ENCODE data around the gene BTBD8.

The BTBD8 gene

DNA sequence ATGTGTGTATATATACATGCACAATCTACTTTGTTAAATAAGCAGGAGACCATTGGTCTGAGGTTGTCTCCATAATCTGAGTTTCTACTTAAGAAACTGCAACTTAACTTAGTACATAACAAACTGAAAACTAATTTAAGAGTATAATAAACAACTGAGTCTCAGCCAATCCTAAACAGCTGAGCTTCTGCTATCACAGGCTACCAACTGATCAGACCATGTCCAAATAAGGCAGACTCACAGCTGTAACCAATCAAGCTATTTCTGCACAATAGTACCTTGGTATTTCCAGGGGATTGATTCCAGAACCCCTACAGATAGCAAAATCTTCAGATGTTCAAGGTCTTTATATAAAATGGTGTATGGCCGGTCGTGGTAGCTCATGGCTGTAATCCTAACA is 111.6 kb downstream of the BTBD8 start:
- Histone ChIP-seq H3K36me3 (ENCODE audit: control insufficient read depth, low read length) (no peaks in the 10 kb centered on the region), H3K9me3 (ENCODE audit: control insufficient read depth, insufficient read depth, low read length) (no peaks in the 10 kb centered on the region)
- TF ChIP-seq EZH2phosphoT487 (IDR thresholded peaks at IDR 0.05; ENCODE audit: borderline replicate concordance, low read length), result no peak
- TF ChIP-seq, protein P1, sequence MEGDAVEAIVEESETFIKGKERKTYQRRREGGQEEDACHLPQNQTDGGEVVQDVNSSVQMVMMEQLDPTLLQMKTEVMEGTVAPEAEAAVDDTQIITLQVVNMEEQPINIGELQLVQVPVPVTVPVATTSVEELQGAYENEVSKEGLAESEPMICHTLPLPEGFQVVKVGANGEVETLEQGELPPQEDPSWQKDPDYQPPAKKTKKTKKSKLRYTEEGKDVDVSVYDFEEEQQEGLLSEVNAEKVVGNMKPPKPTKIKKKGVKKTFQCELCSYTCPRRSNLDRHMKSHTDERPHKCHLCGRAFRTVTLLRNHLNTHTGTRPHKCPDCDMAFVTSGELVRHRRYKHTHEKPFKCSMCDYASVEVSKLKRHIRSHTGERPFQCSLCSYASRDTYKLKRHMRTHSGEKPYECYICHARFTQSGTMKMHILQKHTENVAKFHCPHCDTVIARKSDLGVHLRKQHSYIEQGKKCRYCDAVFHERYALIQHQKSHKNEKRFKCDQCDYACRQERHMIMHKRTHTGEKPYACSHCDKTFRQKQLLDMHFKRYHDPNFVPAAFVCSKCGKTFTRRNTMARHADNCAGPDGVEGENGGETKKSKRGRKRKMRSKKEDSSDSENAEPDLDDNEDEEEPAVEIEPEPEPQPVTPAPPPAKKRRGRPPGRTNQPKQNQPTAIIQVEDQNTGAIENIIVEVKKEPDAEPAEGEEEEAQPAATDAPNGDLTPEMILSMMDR (IDR thresholded peaks at IDR 0.05; ENCODE audit: low read depth, low read length, poor library complexity, severe bottlenecking), result no peak

DNA sequence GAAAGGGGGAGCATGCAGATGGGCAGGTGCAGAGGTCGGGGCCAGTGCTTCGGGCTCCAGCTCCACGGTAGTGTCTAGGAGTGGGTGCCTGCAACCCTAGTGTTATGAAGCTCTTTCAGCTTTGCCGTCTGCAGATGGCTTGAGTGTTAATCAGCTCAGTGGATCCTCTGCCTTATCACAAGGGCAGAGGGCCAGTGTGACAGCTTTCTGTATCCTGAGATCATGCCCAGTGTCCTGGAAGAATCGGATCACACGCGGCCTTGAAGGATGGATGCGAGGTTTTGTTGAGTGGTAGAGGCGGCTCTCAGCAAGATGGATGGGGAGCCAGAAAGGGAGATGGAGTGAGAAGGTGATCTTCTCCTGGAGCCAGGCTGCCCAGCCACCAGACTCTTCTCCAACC is 112.1 kb downstream of the BTBD8 start:
- Histone ChIP-seq H3K4me3 (ENCODE audit: low read length) (no peak overlapping the region), H4K20me1 (ENCODE audit: control insufficient read depth, insufficient read depth, low read depth, low read length) (no peaks in the 10 kb centered on the region), H3K4me2 (ENCODE audit: low read length) (no peak overlapping the region), H3F3A (ENCODE audit: control insufficient read depth, insufficient read depth) (no peaks in the 10 kb centered on the region), H3K4me1 (ENCODE audit: control insufficient read depth, low read length) (no peaks in the 10 kb centered on the region), H3K27me3 (ENCODE audit: control insufficient read depth, low read length) (no peaks in the 10 kb centered on the region), H3K79me2 (ENCODE audit: control insufficient read depth, low read length) (no peaks in the 10 kb centered on the region), H3K36me3 (ENCODE audit: control insufficient read depth, low read length) (no peaks in the 10 kb centered on the region), H3K9me2 (replicated peaks; ENCODE audit: control insufficient read depth, low read length) (no peaks in the 10 kb centered on the region), H3K9me3 (ENCODE audit: control insufficient read depth, insufficient read depth, low read length) (no peaks in the 10 kb centered on the region), H3K27ac (ENCODE audit: low read depth, low read length) (no peak overlapping the region)
- TF ChIP-seq, protein P1 (IDR thresholded peaks at IDR 0.05; ENCODE audit: low read depth, low read length, poor library complexity, severe bottlenecking), result no peak
- no peak for TF ChIP-seq EZH2phosphoT487 (IDR thresholded peaks at IDR 0.05; ENCODE audit: borderline replicate concordance, low read length)

More for the DNA sequence above, 111.6 kb downstream of the BTBD8 start:
- Histone ChIP-seq H3K27me3 (ENCODE audit: control insufficient read depth, low read length) (no peaks in the 10 kb centered on the region), H3K4me2 (ENCODE audit: low read length) (no peak overlapping the region), H3K79me2 (ENCODE audit: control insufficient read depth, low read length) (no peaks in the 10 kb centered on the region), H3K4me3 (ENCODE audit: low read length) (no peak overlapping the region), H3K4me1 (ENCODE audit: control insufficient read depth, low read length) (no peaks in the 10 kb centered on the region), H3K9me2 (replicated peaks; ENCODE audit: control insufficient read depth, low read length) (no peaks in the 10 kb centered on the region), H4K20me1 (ENCODE audit: control insufficient read depth, insufficient read depth, low read depth, low read length) (no peaks in the 10 kb centered on the region), H3F3A (ENCODE audit: control insufficient read depth, insufficient read depth) (no peaks in the 10 kb centered on the region), H3K27ac (ENCODE audit: low read depth, low read length) (no peak overlapping the region)

DNA sequence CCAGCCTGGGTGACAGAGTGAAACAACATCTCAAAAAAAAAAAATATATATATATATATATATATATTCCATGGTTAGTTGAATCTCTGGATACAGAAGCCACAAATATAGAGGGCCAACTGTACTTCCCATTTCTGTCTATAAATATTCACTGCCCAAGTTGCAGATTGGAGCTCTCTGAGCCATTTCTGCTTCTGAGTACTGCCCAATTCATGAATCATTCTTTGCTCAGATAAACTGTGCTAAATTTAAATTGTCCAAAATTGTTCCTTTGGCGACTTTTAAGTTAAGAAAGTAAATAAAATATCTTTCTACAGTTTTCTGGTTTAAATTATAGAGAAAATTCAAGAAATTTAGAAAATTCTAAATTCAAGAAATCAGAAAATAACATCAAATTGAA is 114.4 kb downstream of the BTBD8 start:
- no peaks in the 10 kb centered on the region for H4K20me1 ChIP-seq (ENCODE audit: control insufficient read depth, insufficient read depth, low read depth, low read length)
- no peaks in the 10 kb centered on the region for H3K9me3 ChIP-seq (ENCODE audit: control insufficient read depth, insufficient read depth, low read length)
- no peak overlapping the region for H3K4me2 ChIP-seq (ENCODE audit: low read length)
- H3K27ac ChIP-seq (ENCODE audit: low read depth, low read length), result no peak overlapping the region
- H3K4me3 ChIP-seq (ENCODE audit: low read length), result no peak overlapping the region
- no peaks in the 10 kb centered on the region for H3K4me1 ChIP-seq (ENCODE audit: control insufficient read depth, low read length)
- no peaks in the 10 kb centered on the region for H3K9me2 ChIP-seq (replicated peaks; ENCODE audit: control insufficient read depth, low read length)
- no peaks in the 10 kb centered on the region for H3K27me3 ChIP-seq (ENCODE audit: control insufficient read depth, low read length)
- no peaks in the 10 kb centered on the region for H3F3A ChIP-seq (ENCODE audit: control insufficient read depth, insufficient read depth)
- TF ChIP-seq, protein P1 (IDR thresholded peaks at IDR 0.05; ENCODE audit: low read depth, low read length, poor library complexity, severe bottlenecking), result no peak
- no peak for TF ChIP-seq EZH2phosphoT487 (IDR thresholded peaks at IDR 0.05; ENCODE audit: borderline replicate concordance, low read length)
- H3K36me3 ChIP-seq (ENCODE audit: control insufficient read depth, low read length), result no peaks in the 10 kb centered on the region
- no peaks in the 10 kb centered on the region for H3K79me2 ChIP-seq (ENCODE audit: control insufficient read depth, low read length)

Data from DOHH2 (cell line).